K562 (cell line): Measurements from ENCODE around the gene RANBP3. TPM values are rescaled to one million over a fixed set of nuclear protein-coding genes. Genes with fewer than 3 reads are reported as not detected.

Experiments
- ESRRA ChIP-seq: fragments of 450-650 bp; IDR thresholded peaks from 2 replicates; pipeline ENCODE4 v1.6.1; 2014; ENCODE audit warnings: low read depth, mild to moderate bottlenecking, moderate library complexity, borderline replicate concordance
- ESRRB ChIP-seq: fragments of 250-450 bp; sonication (Bioruptor Pico); IDR thresholded peaks from 2 replicates; pipeline ENCODE4 v1.5.0; 2020; ENCODE audit warnings: mild to moderate bottlenecking, moderate library complexity, borderline replicate concordance
- EWSR1 ChIP-seq: fragments of 450-650 bp; IDR thresholded peaks from 2 replicates; pipeline ENCODE4 v1.6.1; 2018; ENCODE audit warnings: borderline replicate concordance, mild to moderate bottlenecking, low read depth, moderate library complexity; ENCODE audit not compliant: partially characterized antibody
- NR2C2 ChIP-seq, 2 experiments: fragments of 200-800 bp in 1 of 2; sonication (Bioruptor generic) in 1 of 2; sonication (generic) in 1 of 2; formaldehyde crosslinking in 1 of 2; IDR thresholded peaks; 2 replicates each; pipeline versions ENCODE4 v1.6.1 to v1.8.0; 2016 to 2022; ENCODE audit warnings: mild to moderate bottlenecking in 1 of 2, missing compliant biosample characterization in 1 of 2, missing genetic modification characterization in 1 of 2, missing genetic modification reagents in 1 of 2
- PCBP1 ChIP-seq: fragments of 200-400 bp; formaldehyde crosslinking; IDR thresholded peaks from 2 replicates; pipeline ENCODE4 v1.6.1; 2018; ENCODE audit warnings: mild to moderate bottlenecking, low read depth, low read length; ENCODE audit not compliant: poor library complexity, severe bottlenecking
- SIRT6 ChIP-seq: IDR thresholded peaks from one replicate; pipeline ENCODE4 v1.6.1; 2012; ENCODE audit warnings: low read depth, mild to moderate bottlenecking, control low read depth, inconsistent platforms, low read length, moderate library complexity
- TFE3 ChIP-seq: fragments of 450-650 bp; formaldehyde crosslinking; IDR thresholded peaks from 2 replicates; pipeline ENCODE4 v1.4.0; 2020; ENCODE audit warnings: mild to moderate bottlenecking, mixed read lengths
- ZNF134 ChIP-seq: fragments of 250-450 bp; sonication (Bioruptor Pico); conservative IDR thresholded peaks from 2 replicates; pipeline ENCODE4 v1.4.0; 2020
- ZNF212 ChIP-seq: fragments of 450-650 bp; formaldehyde crosslinking; IDR thresholded peaks from 2 replicates; pipeline ENCODE4 v1.4.0; 2020; ENCODE audit warnings: mild to moderate bottlenecking
- ZNF232 ChIP-seq: sonication (generic); formaldehyde crosslinking; IDR thresholded peaks from 2 replicates; pipeline ENCODE4 v1.8.0; 2022; ENCODE audit warnings: mild to moderate bottlenecking, missing genetic modification reagents
- ZNF384 ChIP-seq: IDR thresholded peaks from 2 replicates; pipeline ENCODE4 v1.6.1; 2012; ENCODE audit warnings: low read depth, low read length, improper control_type of control experiment
- ZNF778 ChIP-seq: fragments of 450-650 bp; formaldehyde crosslinking; IDR thresholded peaks from 2 replicates; pipeline ENCODE4 v1.4.0; 2020; ENCODE audit warnings: mild to moderate bottlenecking, moderate library complexity
- polyA plus RNA-seq, 8 experiments: library from polyadenylated mRNA; depleted of rRNA in 4 of 8; stranded (reverse) in 5 of 8; unstranded in 3 of 8; fragments of >200 nt; fragmentation: Nextera tagmentation in 2 of 8; fragmentation: Illumina TruSeq in 1 of 8; extraction: Ambion mirVana in 2 of 8; extraction: Trizol in 1 of 8; gene quantifications; 2 replicates each; pipeline versions ENCODE4 v1.2.1 to v1.2.3, GENCODE V29; 2011 to 2014; ENCODE audit warnings: inconsistent platforms in 1 of 8, missing spikeins in 1 of 8
- total RNA-seq, 7 experiments: library from RNA; depleted of rRNA in 6 of 7; stranded (reverse); fragments of >200 nt in 6 of 7; fragmentation: Illumina TruSeq in 2 of 7; extraction: Trizol in 2 of 7; gene quantifications; 2 replicates each; pipeline versions ENCODE4 v1.2.1 to v1.2.3, GENCODE V29; 2011 to 2021; ENCODE audit warnings: low replicate concordance in 1 of 7
- TF ChIP-seq, protein P1 (sequence below): sonication (generic); formaldehyde crosslinking; IDR thresholded peaks from 2 replicates; pipeline ENCODE4 v1.8.0; 2023; ENCODE audit warnings: missing genetic modification reagents, mild to moderate bottlenecking, borderline replicate concordance

The RANBP3 gene
- total and polyA plus RNA-seq, 9 of the 15 experiments (the other 6 are each of a cell fraction or from before 2014, with no cell fraction given) = 0.90 to 95.1 (median 63.2) TPM

DNA sequence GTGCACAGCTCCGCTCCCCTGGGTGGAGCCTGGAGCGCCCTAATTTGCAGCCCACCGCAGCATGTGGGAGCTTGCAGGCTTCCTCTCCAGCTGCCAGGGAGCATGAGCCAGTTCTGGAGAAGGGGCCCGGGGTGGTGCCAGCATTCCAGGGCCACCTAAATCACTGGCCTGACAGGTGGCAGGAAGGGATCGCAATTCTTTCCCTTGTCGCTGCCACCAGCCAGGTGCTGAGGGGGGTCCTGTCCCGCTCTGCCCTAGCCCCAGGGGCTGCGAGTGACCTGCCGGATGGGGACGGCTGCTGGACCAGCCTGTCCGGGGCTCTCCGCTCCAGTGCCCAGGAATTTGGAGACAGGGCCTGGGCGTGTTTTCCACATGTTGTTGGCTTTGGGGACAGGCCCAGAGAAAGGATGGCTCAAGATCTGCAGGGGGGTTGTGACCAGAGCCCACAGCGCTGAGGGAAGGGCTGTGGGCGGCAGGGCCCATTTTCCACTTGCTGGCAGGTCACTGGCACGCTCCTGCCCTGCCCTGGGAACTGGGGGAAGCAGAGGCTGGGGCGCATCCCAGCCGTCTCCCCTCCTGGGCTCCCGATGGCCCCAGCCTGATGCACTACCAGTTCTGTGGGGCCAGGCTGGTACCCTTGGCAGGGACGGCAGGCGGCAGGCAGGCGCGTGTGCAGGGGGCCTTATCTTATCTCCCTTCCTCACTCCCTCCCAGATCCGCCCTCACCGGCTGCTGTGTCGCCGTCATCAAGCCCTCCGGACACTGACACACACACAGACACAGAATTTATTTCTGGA is 83.8 kb downstream of the RANBP3 start (continued):
- TF ChIP-seq ZNF232 (CRISPR knock-in tag) (no peak), ZNF384 (no peak), TFE3 (CRISPR knock-in tag) (no peak), ESRRB (no peak), ZNF778 (CRISPR knock-in tag) (no peak), ESRRA (no peak), EWSR1 (no peak), NR2C2 (CRISPR knock-in tag; IDR thresholded peaks at IDR 0.05) (no peak), NR2C2 (tag; IDR thresholded peaks at IDR 0.05) (no peak), SIRT6 (no peak), PCBP1 (no peak), ZNF212 (CRISPR knock-in tag) (no peak), ZNF134 (CRISPR knock-in tag) (no peak)
- TF ChIP-seq, protein P1, sequence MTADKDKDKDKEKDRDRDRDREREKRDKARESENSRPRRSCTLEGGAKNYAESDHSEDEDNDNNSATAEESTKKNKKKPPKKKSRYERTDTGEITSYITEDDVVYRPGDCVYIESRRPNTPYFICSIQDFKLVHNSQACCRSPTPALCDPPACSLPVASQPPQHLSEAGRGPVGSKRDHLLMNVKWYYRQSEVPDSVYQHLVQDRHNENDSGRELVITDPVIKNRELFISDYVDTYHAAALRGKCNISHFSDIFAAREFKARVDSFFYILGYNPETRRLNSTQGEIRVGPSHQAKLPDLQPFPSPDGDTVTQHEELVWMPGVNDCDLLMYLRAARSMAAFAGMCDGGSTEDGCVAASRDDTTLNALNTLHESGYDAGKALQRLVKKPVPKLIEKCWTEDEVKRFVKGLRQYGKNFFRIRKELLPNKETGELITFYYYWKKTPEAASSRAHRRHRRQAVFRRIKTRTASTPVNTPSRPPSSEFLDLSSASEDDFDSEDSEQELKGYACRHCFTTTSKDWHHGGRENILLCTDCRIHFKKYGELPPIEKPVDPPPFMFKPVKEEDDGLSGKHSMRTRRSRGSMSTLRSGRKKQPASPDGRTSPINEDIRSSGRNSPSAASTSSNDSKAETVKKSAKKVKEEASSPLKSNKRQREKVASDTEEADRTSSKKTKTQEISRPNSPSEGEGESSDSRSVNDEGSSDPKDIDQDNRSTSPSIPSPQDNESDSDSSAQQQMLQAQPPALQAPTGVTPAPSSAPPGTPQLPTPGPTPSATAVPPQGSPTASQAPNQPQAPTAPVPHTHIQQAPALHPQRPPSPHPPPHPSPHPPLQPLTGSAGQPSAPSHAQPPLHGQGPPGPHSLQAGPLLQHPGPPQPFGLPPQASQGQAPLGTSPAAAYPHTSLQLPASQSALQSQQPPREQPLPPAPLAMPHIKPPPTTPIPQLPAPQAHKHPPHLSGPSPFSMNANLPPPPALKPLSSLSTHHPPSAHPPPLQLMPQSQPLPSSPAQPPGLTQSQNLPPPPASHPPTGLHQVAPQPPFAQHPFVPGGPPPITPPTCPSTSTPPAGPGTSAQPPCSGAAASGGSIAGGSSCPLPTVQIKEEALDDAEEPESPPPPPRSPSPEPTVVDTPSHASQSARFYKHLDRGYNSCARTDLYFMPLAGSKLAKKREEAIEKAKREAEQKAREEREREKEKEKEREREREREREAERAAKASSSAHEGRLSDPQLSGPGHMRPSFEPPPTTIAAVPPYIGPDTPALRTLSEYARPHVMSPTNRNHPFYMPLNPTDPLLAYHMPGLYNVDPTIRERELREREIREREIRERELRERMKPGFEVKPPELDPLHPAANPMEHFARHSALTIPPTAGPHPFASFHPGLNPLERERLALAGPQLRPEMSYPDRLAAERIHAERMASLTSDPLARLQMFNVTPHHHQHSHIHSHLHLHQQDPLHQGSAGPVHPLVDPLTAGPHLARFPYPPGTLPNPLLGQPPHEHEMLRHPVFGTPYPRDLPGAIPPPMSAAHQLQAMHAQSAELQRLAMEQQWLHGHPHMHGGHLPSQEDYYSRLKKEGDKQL (CRISPR knock-in tag) = no peak
